Endothelial cell of umbilical vein (primary cell): ENCODE data around the gene SFT2D1. TPM values are rescaled to one million over a fixed set of nuclear protein-coding genes. Genes with fewer than 3 reads are reported as not detected.

Experiments
- BruUV-seq: library from RNA; stranded (reverse); fragments of 400-500 nt; replicated peaks from 2 replicates; lab custom pipeline; 2021; lab: Mats Ljungman, UMichigan
- CTCF ChIA-PET: fragments of 300-600, 350-600 bp; sonication (Branson Sonifier 250); formaldehyde crosslinking; loops from one replicate; lab custom pipeline; 2021; ENCODE audit warnings: antibody characterized with exemption, inconsistent platforms; lab: Charles Lee
- POLR2A ChIA-PET: fragments of 300-600, 350-600 bp; sonication (Branson Sonifier 250); formaldehyde crosslinking; loops from one replicate; lab custom pipeline; 2021; ENCODE audit warnings: antibody characterized with exemption, inconsistent platforms; lab: Charles Lee
- DNase-seq: peaks from one replicate; pipeline ENCODE4 v3.0.0-alpha.2; 2011; ENCODE audit warnings: low read depth, low spot score
- FAIRE-seq: peaks from 2 replicates; lab custom pipeline; 2011; peaks lifted over from hg19 to GRCh38; lab: Jason Lieb, UNC
- H2AFZ ChIP-seq: 2 replicates; pipeline ENCODE4 v1.6.0; 2012; ENCODE audit warnings: low read depth, low read length, control low read depth, inconsistent platforms
- H3K27ac ChIP-seq: 2 replicates; pipeline ENCODE4 v1.5.1; 2011; ENCODE audit warnings: low read depth, mild to moderate bottlenecking, control low read depth, low read length, moderate library complexity; ENCODE audit not compliant: insufficient read depth
- H3K27me3 ChIP-seq, 2 experiments: 2 replicates each; pipeline versions ENCODE4 v1.6.0 to v1.6.1; 2011; ENCODE audit warnings: low read length in 2 of 2, mixed read lengths in 1 of 2; ENCODE audit not compliant: control insufficient read depth in 2 of 2, insufficient read depth in 2 of 2
- H3K36me3 ChIP-seq, 2 experiments: 2 replicates in 1 of 2; 3 replicates in 1 of 2; pipeline ENCODE4 v1.5.1; 2011; ENCODE audit warnings: low read length in 2 of 2, mild to moderate bottlenecking in 1 of 2, moderate library complexity in 1 of 2; ENCODE audit not compliant: control insufficient read depth in 2 of 2, insufficient read depth in 2 of 2; ENCODE audit errors: extremely low read depth in 1 of 2
- H3K4me1 ChIP-seq: 3 replicates; pipeline ENCODE4 v1.5.1; 2011; ENCODE audit warnings: mild to moderate bottlenecking, low read length; ENCODE audit not compliant: control insufficient read depth, insufficient read depth; ENCODE audit errors: extremely low read depth
- H3K4me2 ChIP-seq: 2 replicates; pipeline ENCODE4 v1.6.1; 2011; ENCODE audit warnings: low read length, control low read depth, mixed read lengths; ENCODE audit not compliant: insufficient read depth
- H3K4me3 ChIP-seq, 3 experiments: fragments of 200-600 bp in 1 of 3; sonication (generic), shearing (Covaris generic) in 1 of 3; replicated peaks in 1 of 3; 2 replicates each; pipeline ENCODE4 v1.5.1; 2011 to 2016; ENCODE audit warnings: control low read depth in 3 of 3, low read length in 3 of 3, mild to moderate bottlenecking in 2 of 3, inconsistent platforms in 1 of 3, low read depth in 1 of 3, moderate library complexity in 1 of 3; ENCODE audit not compliant: insufficient read depth in 1 of 3
- H3K79me2 ChIP-seq: 2 replicates; pipeline ENCODE4 v1.6.0; 2012; ENCODE audit warnings: low read length, inconsistent platforms; ENCODE audit not compliant: control insufficient read depth, insufficient read depth
- H3K9ac ChIP-seq: replicated peaks from 2 replicates; pipeline ENCODE3; 2011; ENCODE audit warnings: low read length, control low read depth; ENCODE audit not compliant: insufficient read depth; ENCODE audit errors: extremely low read depth
- H3K9me1 ChIP-seq: replicated peaks from 3 replicates; pipeline ENCODE4 v1.6.0; 2011; ENCODE audit warnings: mild to moderate bottlenecking, low read length; ENCODE audit not compliant: control insufficient read depth, insufficient read depth; ENCODE audit errors: extremely low read depth
- H3K9me3 ChIP-seq: replicated peaks from 2 replicates; pipeline ENCODE4 v1.5.1; 2012; ENCODE audit warnings: low read length, inconsistent platforms; ENCODE audit not compliant: control insufficient read depth, insufficient read depth
- H4K20me1 ChIP-seq: replicated peaks from 2 replicates; pipeline ENCODE3; 2011; ENCODE audit warnings: mild to moderate bottlenecking, low read length; ENCODE audit not compliant: control insufficient read depth, insufficient read depth; ENCODE audit errors: extremely low read depth
- EZH2 ChIP-seq: IDR thresholded peaks from 2 replicates; pipeline ENCODE4 v1.6.1; 2012; ENCODE audit warnings: borderline replicate concordance, low read depth, mild to moderate bottlenecking, moderate library complexity, low read length, inconsistent platforms; ENCODE audit not compliant: severe bottlenecking
- FOS ChIP-seq: IDR thresholded peaks from 2 replicates; pipeline ENCODE4 v1.6.1; 2011; ENCODE audit warnings: mild to moderate bottlenecking, low read length, moderate library complexity, borderline replicate concordance; ENCODE audit not compliant: insufficient read depth
- GATA2 ChIP-seq: IDR thresholded peaks from 2 replicates; pipeline ENCODE4 v1.7.0; 2011; ENCODE audit warnings: low read depth, mild to moderate bottlenecking, moderate library complexity, mixed read lengths, low read length; ENCODE audit not compliant: insufficient read length, insufficient read depth
- JUN ChIP-seq: IDR thresholded peaks from 2 replicates; pipeline ENCODE4 v1.6.1; 2011; ENCODE audit warnings: borderline replicate concordance, low read depth; ENCODE audit not compliant: insufficient read length, insufficient read depth
- MAX ChIP-seq: IDR thresholded peaks from 2 replicates; pipeline ENCODE4 v1.6.1; 2011; ENCODE audit not compliant: insufficient read depth, insufficient read length
- MYC ChIP-seq: IDR thresholded peaks from one replicate; pipeline ENCODE4 v1.6.1; 2011; ENCODE audit warnings: mild to moderate bottlenecking, low read depth, low read length
- POLR2A ChIP-seq: IDR thresholded peaks from 2 replicates; pipeline ENCODE4 v1.6.1; 2012; ENCODE audit warnings: low read depth, mild to moderate bottlenecking, control low read depth, low read length
- POLR2AphosphoS5 ChIP-seq: IDR thresholded peaks from 2 replicates; pipeline ENCODE4 v1.6.1; 2012; ENCODE audit warnings: low read depth, mild to moderate bottlenecking, control low read depth, low read length, moderate library complexity; ENCODE audit not compliant: insufficient read depth
- dilution Hi-C: fragments of 300-500 bp; cut with MboI; formaldehyde crosslinking; loops from one replicate; pipeline ENCODE4 v1.15.0; 2019; ENCODE audit warnings: low sequenced_read_pairs; ENCODE audit not compliant: extremely low pct_ligation_motif_present
- intact Hi-C: fragments of 100-400 bp; cut with micrococcal nuclease; formaldehyde crosslinking; loops from one replicate; pipeline ENCODE4 v1.10.0; 2022
- polyA plus RNA-seq, 4 experiments: library from polyadenylated mRNA; depleted of rRNA in 3 of 4; stranded (reverse) in 3 of 4; unstranded in 1 of 4; fragments of >200 nt; gene quantifications; 2 replicates each; pipeline versions ENCODE4 v1.2.1 to v1.2.3, GENCODE V29; 2011 to 2012; ENCODE audit warnings: missing spikeins in 1 of 4
- total RNA-seq: library from RNA; stranded (reverse); gene quantifications from 2 replicates; pipeline ENCODE4 v1.2.3, GENCODE V29; 2021
- TF ChIP-seq, protein P1 (sequence below), 2 donors: IDR thresholded peaks; 1 replicate in 1 of 2; 2 replicates in 1 of 2; pipeline ENCODE4 v1.5.1; 2011; ENCODE audit warnings: low read length in 2 of 2, mild to moderate bottlenecking in 2 of 2, moderate library complexity in 2 of 2, control low read depth in 1 of 2, inconsistent platforms in 1 of 2, low read depth in 1 of 2; ENCODE audit not compliant: insufficient read depth in 1 of 2; ENCODE audit errors: extremely low read depth in 1 of 2

The SFT2D1 gene
- total and polyA plus RNA-seq, 2 donors (not counting 3 experiments of a cell fraction or from before 2014, with no cell fraction given) = 22.9 to 30.6 TPM

DNA sequence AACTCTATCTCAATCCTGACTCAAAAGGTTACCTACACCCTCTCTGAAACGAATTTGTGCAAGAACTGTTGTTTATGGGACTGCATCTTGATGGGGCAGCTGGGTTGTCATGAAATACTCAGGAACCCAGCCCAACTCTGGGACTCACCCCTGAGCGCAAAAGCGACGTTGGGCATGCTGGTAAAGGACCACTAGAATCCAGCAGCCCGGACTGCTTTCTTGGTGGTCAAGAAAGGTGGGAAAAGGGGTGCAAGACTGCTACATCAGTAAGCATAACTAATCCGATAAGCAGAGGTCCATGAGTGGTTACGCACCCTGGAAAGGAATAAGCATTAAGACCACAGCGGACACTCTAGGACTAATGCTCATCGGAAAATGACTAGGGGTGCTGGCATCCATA, 27.9 kb downstream of the SFT2D1 start:
- DNase-seq (no peak), FAIRE-seq (no peak)
- intact Hi-C loops (no loop called here), dilution Hi-C loops (no loop called here)
- no peaks in the 10 kb centered on the region for H3K79me2 ChIP-seq
- no peaks in the 10 kb centered on the region for H3K9me3 ChIP-seq
- H4K20me1 ChIP-seq = no peaks in the 10 kb centered on the region
- no TSS peak for BruUV-seq
- no peak overlapping the region for H3K9ac ChIP-seq
- H3K4me1 ChIP-seq = no peaks in the 10 kb centered on the region
- H3K27me3 ChIP-seq = peaks cover 10 to 13% of the 10 kb centered on the region in 2 experiments
- H2AFZ ChIP-seq = no peak overlapping the region
- no peaks in the 10 kb centered on the region for H3K36me3 ChIP-seq
- H3K4me3 ChIP-seq = no peak overlapping the region
- no peak for TF ChIP-seq FOS
- TF ChIP-seq, protein P1, sequence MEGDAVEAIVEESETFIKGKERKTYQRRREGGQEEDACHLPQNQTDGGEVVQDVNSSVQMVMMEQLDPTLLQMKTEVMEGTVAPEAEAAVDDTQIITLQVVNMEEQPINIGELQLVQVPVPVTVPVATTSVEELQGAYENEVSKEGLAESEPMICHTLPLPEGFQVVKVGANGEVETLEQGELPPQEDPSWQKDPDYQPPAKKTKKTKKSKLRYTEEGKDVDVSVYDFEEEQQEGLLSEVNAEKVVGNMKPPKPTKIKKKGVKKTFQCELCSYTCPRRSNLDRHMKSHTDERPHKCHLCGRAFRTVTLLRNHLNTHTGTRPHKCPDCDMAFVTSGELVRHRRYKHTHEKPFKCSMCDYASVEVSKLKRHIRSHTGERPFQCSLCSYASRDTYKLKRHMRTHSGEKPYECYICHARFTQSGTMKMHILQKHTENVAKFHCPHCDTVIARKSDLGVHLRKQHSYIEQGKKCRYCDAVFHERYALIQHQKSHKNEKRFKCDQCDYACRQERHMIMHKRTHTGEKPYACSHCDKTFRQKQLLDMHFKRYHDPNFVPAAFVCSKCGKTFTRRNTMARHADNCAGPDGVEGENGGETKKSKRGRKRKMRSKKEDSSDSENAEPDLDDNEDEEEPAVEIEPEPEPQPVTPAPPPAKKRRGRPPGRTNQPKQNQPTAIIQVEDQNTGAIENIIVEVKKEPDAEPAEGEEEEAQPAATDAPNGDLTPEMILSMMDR (IDR thresholded peaks at IDR 0.05; ENCODE audit: extremely low read depth in 1 of 2, insufficient read depth in 1 of 2, low read depth in 1 of 2, low read length in 2 of 2) = no peak
- TF ChIP-seq POLR2AphosphoS5 = no peak
- no peak for TF ChIP-seq JUN
- TF ChIP-seq EZH2 = no peak
- TF ChIP-seq GATA2 = no peak
- no peak for TF ChIP-seq MAX
- TF ChIP-seq MYC = no peak
- no peak for TF ChIP-seq POLR2A
- no peaks in the 10 kb centered on the region for H3K9me1 ChIP-seq
- no peak overlapping the region for H3K4me2 ChIP-seq
- POLR2A ChIA-PET = no interaction called here
- CTCF ChIA-PET = interaction anchor here (1.1 to 10.3 kb wide), 7 partner anchors 8 to 162 kb away, joined by 3 to 158 read pairs (median 9); no protein-coding TSS in a partner anchor
- H3K27ac ChIP-seq = no peak overlapping the region
